SW 1271 (cell line): ENCODE measurements around the gene LRRC10B.

Experiments used
- DNase-seq, 2 experiments: peaks; one replicate each; lab custom pipeline; 2025; lab: John Stamatoyannopoulos, UW

The LRRC10B gene

GRCh38 chr11:61486779-61487178, 21.8 kb upstream of the LRRC10B start:
- DNase-seq: no peak

GRCh38 chr11:61487342-61488025, 21.1 kb upstream of the LRRC10B start:
- DNase-seq: no peak

GRCh38 chr11:61488651-61489291, 19.8 kb upstream of the LRRC10B start:
- no peak for DNase-seq

- DNase-seq: no peak
Observed at GRCh38 chr11:61489833-61490721, 18.5 kb upstream of the LRRC10B start.

GRCh38 chr11:61491736-61492395, 16.7 kb upstream of the LRRC10B start:
- DNase-seq: no peak

- DNase-seq: no peak
Observed at GRCh38 chr11:61494381-61494961, 14.1 kb upstream of the LRRC10B start.

- no peak for DNase-seq
Observed at GRCh38 chr11:61495801-61496601, 12.5 kb upstream of the LRRC10B start.

GRCh38 chr11:61496602-61497400, 11.7 kb upstream of the LRRC10B start:
- no peak for DNase-seq

GRCh38 chr11:61497473-61497872, 11.1 kb upstream of the LRRC10B start:
- DNase-seq: no peak

- no peak for DNase-seq
Observed at GRCh38 chr11:61497876-61498275, 10.7 kb upstream of the LRRC10B start.

- no peak for DNase-seq
Observed at GRCh38 chr11:61498767-61499341, 9.7 kb upstream of the LRRC10B start.

- DNase-seq: no peak
Observed at GRCh38 chr11:61499816-61500491, 8.6 kb upstream of the LRRC10B start.

GRCh38 chr11:61502522-61502921, 6.0 kb upstream of the LRRC10B start:
- no peak for DNase-seq

GRCh38 chr11:61503135-61503770, 5.3 kb upstream of the LRRC10B start:
- no peak for DNase-seq

GRCh38 chr11:61505106-61505505, 3.4 kb upstream of the LRRC10B start:
- DNase-seq: no peak

- DNase-seq: no peak
Observed at GRCh38 chr11:61505640-61506155, 2.9 kb upstream of the LRRC10B start.

GRCh38 chr11:61507012-61507768, 1.4 kb upstream of the LRRC10B start:
- no peak for DNase-seq
